Testis (tissue), 2 donors: ENCODE measurements around the gene BRAP.

ENCODE experiments used
- POLR2A ChIP-seq: fragments of 450-650 bp; IDR thresholded peaks from one replicate; pipeline ENCODE4 v1.6.1; 2017; ENCODE audit warnings: antibody characterized with exemption, mild to moderate bottlenecking, moderate library complexity
- TF ChIP-seq, protein P1 (sequence below), 3 experiments: fragments of 450-650 bp in 2 of 3; fragments of 200-600 bp in 1 of 3; sonication (generic) in 1 of 3; IDR thresholded peaks; one replicate each; pipeline ENCODE4 v1.5.1; 2016 to 2019; ENCODE audit warnings: antibody characterized with exemption in 3 of 3, mild to moderate bottlenecking in 2 of 3, moderate library complexity in 1 of 3

DNA sequence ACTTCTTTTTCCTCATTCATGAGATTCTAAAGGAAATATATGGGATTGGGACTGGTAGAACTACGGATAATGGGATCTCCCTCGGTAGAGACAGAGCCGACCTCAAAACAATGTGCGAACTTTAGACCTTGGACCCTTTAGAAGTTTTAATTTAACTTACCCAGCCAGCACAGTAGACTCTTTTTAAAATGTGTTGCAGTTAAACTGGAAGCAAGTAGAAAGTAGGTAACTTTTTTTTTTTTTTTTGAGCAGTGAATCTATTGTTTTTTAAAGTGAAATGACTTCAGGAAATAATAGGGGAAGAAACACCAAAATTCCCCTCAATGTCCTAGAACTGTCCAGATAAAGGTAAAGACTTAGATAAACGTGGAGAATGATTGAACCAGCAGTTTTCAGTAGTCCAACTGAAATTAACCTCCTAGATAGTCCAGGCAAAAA, 85.5 kb downstream of the BRAP start:
- TF ChIP-seq, protein P1, sequence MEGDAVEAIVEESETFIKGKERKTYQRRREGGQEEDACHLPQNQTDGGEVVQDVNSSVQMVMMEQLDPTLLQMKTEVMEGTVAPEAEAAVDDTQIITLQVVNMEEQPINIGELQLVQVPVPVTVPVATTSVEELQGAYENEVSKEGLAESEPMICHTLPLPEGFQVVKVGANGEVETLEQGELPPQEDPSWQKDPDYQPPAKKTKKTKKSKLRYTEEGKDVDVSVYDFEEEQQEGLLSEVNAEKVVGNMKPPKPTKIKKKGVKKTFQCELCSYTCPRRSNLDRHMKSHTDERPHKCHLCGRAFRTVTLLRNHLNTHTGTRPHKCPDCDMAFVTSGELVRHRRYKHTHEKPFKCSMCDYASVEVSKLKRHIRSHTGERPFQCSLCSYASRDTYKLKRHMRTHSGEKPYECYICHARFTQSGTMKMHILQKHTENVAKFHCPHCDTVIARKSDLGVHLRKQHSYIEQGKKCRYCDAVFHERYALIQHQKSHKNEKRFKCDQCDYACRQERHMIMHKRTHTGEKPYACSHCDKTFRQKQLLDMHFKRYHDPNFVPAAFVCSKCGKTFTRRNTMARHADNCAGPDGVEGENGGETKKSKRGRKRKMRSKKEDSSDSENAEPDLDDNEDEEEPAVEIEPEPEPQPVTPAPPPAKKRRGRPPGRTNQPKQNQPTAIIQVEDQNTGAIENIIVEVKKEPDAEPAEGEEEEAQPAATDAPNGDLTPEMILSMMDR (IDR thresholded peaks at IDR 0.05) = no peak
- TF ChIP-seq POLR2A = no peak
